Ovary (tissue), 3 donors: Measurements from ENCODE around the gene ZNF184.

ENCODE experiments used
- CTCF ChIP-seq, 3 donors: fragments of 450-650 bp in 2 of 3; fragments of 200-600 bp in 1 of 3; IDR thresholded peaks; one replicate each; pipeline versions ENCODE4 v1.5.1 to v1.8.0; 2016 to 2022; ENCODE audit warnings: antibody characterized with exemption in 3 of 3, mild to moderate bottlenecking in 1 of 3
- POLR2A ChIP-seq: fragments of 450-650 bp; IDR thresholded peaks from one replicate; pipeline ENCODE4 v1.6.1; 2017; ENCODE audit warnings: antibody characterized with exemption, mild to moderate bottlenecking, moderate library complexity
- donor health status: DM: no; HTN: no; CAD: no.

DNA sequence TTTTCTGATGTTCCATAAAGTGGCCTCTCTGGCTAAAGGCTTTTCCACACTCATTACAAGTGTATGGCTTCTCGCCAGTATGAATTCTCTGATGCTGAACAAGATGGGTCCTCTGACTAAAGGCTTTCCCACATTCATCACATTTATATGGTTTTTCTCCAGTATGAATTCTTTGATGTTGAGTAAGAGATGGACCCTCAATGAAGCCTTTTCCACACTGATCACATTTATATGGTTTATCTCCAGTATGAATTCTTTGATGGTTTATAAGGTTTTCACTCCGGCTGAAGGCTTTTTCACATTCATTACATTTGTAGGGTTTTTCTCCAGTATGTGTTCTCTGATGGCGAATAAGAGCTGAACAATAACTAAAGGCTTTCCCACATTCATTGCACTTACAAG lies 20.4 kb downstream of the ZNF184 start:
- no peak for TF ChIP-seq CTCF (IDR thresholded peaks at IDR 0.05)
- TF ChIP-seq POLR2A: no peak
